Testis (tissue), 2 donors: ENCODE measurements around the gene KIF18B.

ENCODE experiments used
- POLR2A ChIP-seq: fragments of 450-650 bp; IDR thresholded peaks from one replicate; pipeline ENCODE4 v1.6.1; 2017; ENCODE audit warnings: antibody characterized with exemption, mild to moderate bottlenecking, moderate library complexity
- TF ChIP-seq, protein P1 (sequence below), 3 experiments: fragments of 450-650 bp in 2 of 3; fragments of 200-600 bp in 1 of 3; sonication (generic) in 1 of 3; IDR thresholded peaks; one replicate each; pipeline ENCODE4 v1.5.1; 2016 to 2019; ENCODE audit warnings: antibody characterized with exemption in 3 of 3, mild to moderate bottlenecking in 2 of 3, moderate library complexity in 1 of 3

- TF ChIP-seq, protein P1, sequence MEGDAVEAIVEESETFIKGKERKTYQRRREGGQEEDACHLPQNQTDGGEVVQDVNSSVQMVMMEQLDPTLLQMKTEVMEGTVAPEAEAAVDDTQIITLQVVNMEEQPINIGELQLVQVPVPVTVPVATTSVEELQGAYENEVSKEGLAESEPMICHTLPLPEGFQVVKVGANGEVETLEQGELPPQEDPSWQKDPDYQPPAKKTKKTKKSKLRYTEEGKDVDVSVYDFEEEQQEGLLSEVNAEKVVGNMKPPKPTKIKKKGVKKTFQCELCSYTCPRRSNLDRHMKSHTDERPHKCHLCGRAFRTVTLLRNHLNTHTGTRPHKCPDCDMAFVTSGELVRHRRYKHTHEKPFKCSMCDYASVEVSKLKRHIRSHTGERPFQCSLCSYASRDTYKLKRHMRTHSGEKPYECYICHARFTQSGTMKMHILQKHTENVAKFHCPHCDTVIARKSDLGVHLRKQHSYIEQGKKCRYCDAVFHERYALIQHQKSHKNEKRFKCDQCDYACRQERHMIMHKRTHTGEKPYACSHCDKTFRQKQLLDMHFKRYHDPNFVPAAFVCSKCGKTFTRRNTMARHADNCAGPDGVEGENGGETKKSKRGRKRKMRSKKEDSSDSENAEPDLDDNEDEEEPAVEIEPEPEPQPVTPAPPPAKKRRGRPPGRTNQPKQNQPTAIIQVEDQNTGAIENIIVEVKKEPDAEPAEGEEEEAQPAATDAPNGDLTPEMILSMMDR (IDR thresholded peaks at IDR 0.05) = no peak
- no peak for TF ChIP-seq POLR2A
These were observed 29.5 kb upstream of the KIF18B start for GRCh38 chr17:44977065-44977464.
